ENCODE measurements around the gene SREK1. TPM values are rescaled to one million over a fixed set of nuclear protein-coding genes. Genes with fewer than 3 reads are reported as not detected.

The SREK1 gene
- total and polyA plus RNA-seq, 12 donors, result 12.6 to 59.8 (median 26.9) TPM

- no peaks in the 10 kb centered on the region for H3K36me3 ChIP-seq
- H3K4me3 ChIP-seq, result no peak overlapping the region
- no peaks in the 10 kb centered on the region for H3K27me3 ChIP-seq
- ATAC-seq (no peak), DNase-seq (no peak)
- H3K27ac ChIP-seq, result no peak overlapping the region
- TF ChIP-seq CTCF (IDR thresholded peaks at IDR 0.05), result no peak
- intact Hi-C loops (cut with DNase I), result loop anchor here in 5 of 10 donors (5.0 to 10.0 kb wide), 2 partner anchors 215 to 218 kb away; partner anchors contain the start of gene ERBIN (in 5 of the 5)
- WGBS, 2 donors, result 85 to 86% methylated on average over 2 of the region's 2 CpGs
- H3K4me1 ChIP-seq, result peaks cover 0 to 31% (median 24%) of the 10 kb centered on the region in 9 donors
- H3K9me3 ChIP-seq, result no peaks in the 10 kb centered on the region
Measured at GRCh38 chr5:66142417-66142816, 1.7 kb upstream of the SREK1 start.

GRCh38 chr5:66143473-66144073 is 527 bp upstream of the SREK1 start:
- intact Hi-C loops (cut with DNase I), result loop anchor here in 8 of 10 donors (2.0 to 10.0 kb wide), 4 partner anchors 216 to 383 kb away; partner anchors contain the start of gene ERBIN (in 5 of the 8)
- ATAC-seq (peak in 6 of 8 donors; percentile 26 to 75 (median 37)), DNase-seq (no peak)
- Histone ChIP-seq H3K36me3 (no peaks in the 10 kb centered on the region), H3K4me1 (peaks cover 0 to 43% (median 26%) of the 10 kb centered on the region in 9 donors), H3K9me3 (no peaks in the 10 kb centered on the region), H3K4me3 (peak overlapping the region; percentile 58 to 94 (median 82)), H3K27ac (peak overlapping the region; percentile 92 to 100 (median 98)), H3K27me3 (no peaks in the 10 kb centered on the region)
- no peak for TF ChIP-seq CTCF (IDR thresholded peaks at IDR 0.05)
- WGBS, 2 donors, result 20 to 24% methylated on average over 16 of the region's 16 CpGs

GRCh38 chr5:66144834-66145390 is 812 bp downstream of the SREK1 start:
- Histone ChIP-seq H3K9me3 (no peaks in the 10 kb centered on the region), H3K27me3 (no peaks in the 10 kb centered on the region), H3K4me1 (peaks cover 0 to 53% (median 28%) of the 10 kb centered on the region in 9 donors), H3K4me3 (peak overlapping the region; percentile 58 to 94 (median 82)), H3K36me3 (no peaks in the 10 kb centered on the region), H3K27ac (peak overlapping the region; percentile 92 to 100 (median 98))
- intact Hi-C loops (cut with DNase I), result loop anchor here in 8 of 10 donors (2.0 to 10.0 kb wide), 4 partner anchors 218 to 384 kb away; partner anchors contain the start of gene ERBIN (in 6 of the 8)
- peak; percentile 57 to 81 (median 76) for ATAC-seq
- no peak for TF ChIP-seq CTCF (IDR thresholded peaks at IDR 0.05)
- no peak for DNase-seq
- 0 to 1% methylated on average over 22 of the region's 22 CpGs for WGBS, 2 donors

- peaks cover 0 to 53% (median 31%) of the 10 kb centered on the region in 9 donors for H3K4me1 ChIP-seq
- no peak for ATAC-seq
- H3K27ac ChIP-seq, result peak overlapping the region in 9 of 10 donors; percentile 97 to 100 (median 99)
- intact Hi-C loops (cut with DNase I), result loop anchor here in 5 of 10 donors (2.0 to 10.0 kb wide), 4 partner anchors 218 to 385 kb away; partner anchors contain the start of gene ERBIN (in 3 of the 5)
- no peaks in the 10 kb centered on the region for H3K36me3 ChIP-seq
- TF ChIP-seq CTCF (IDR thresholded peaks at IDR 0.05), result no peak
- no peak for DNase-seq
- peak overlapping the region; percentile 58 to 94 (median 82) for H3K4me3 ChIP-seq
- WGBS, 2 donors, result 26 to 28% methylated on average over 8 of the region's 8 CpGs
- H3K9me3 ChIP-seq, result no peaks in the 10 kb centered on the region
- H3K27me3 ChIP-seq, result no peaks in the 10 kb centered on the region
Measured at GRCh38 chr5:66145737-66146136, 1.6 kb downstream of the SREK1 start.

Data from heart right ventricle (tissue), 16 donors.